AG04449 (cell line): Measurements from ENCODE around the gene PHF21B.

ENCODE experiments used
- CTCF ChIA-PET: fragments of 350-600 bp; formaldehyde crosslinking; extraction: SDS; loops from one replicate; lab custom pipeline; 2021; ENCODE audit warnings: antibody characterized with exemption; lab: Yijun Ruan, JAX
- POLR2A ChIA-PET: fragments of 400-600, 350-600 bp; formaldehyde crosslinking; extraction: SDS; loops from one replicate; lab custom pipeline; 2020; ENCODE audit warnings: antibody characterized with exemption, inconsistent platforms; lab: Yijun Ruan, JAX
- DNase-seq: peaks from one replicate; pipeline ENCODE4 v3.0.0-alpha.2; 2010; ENCODE audit warnings: low read depth, low spot score
- H3K4me3 ChIP-seq: 2 replicates; pipeline ENCODE4 v1.5.1; 2011; ENCODE audit warnings: low read depth, mild to moderate bottlenecking, control low read depth, low read length
- CTCF ChIP-seq: IDR thresholded peaks from one replicate; pipeline ENCODE4 v1.5.1; 2011; ENCODE audit warnings: mild to moderate bottlenecking, moderate library complexity, low read length, control low read depth, inconsistent platforms; ENCODE audit not compliant: insufficient read depth; ENCODE audit errors: missing control alignments

Gene PHF21B

GRCh38 chr22:44842417-44842816 is 167.4 kb downstream of the PHF21B start:
- no peak for DNase-seq
- TF ChIP-seq CTCF: no peak
- H3K4me3 ChIP-seq: no peak overlapping the region
- ChIA-PET CTCF (interaction anchor here (1.5 kb wide), 1 partner anchor 22 kb away, joined by 5 read pairs; no protein-coding TSS in a partner anchor), POLR2A (no interaction called here)

GRCh38 chr22:44840611-44841322 is 169.0 kb downstream of the PHF21B start:
- TF ChIP-seq CTCF: no peak
- ChIA-PET CTCF (interaction anchor here (1.0 to 1.6 kb wide), 2 partner anchors 12 to 20 kb away, joined by 3 to 6 read pairs; no protein-coding TSS in a partner anchor), POLR2A (no interaction called here)
- no peak overlapping the region for H3K4me3 ChIP-seq
- no peak for DNase-seq

GRCh38 chr22:44839721-44840120 is 170.1 kb downstream of the PHF21B start:
- POLR2A ChIA-PET: no interaction called here
- no peak overlapping the region for H3K4me3 ChIP-seq
- no peak for TF ChIP-seq CTCF
- CTCF ChIA-PET: interaction anchor here (1.0 to 1.6 kb wide), 2 partner anchors 11 to 19 kb away, joined by 3 to 6 read pairs; no protein-coding TSS in a partner anchor
- no peak for DNase-seq

- no peak for TF ChIP-seq CTCF
- CTCF ChIA-PET: no interaction called here
- H3K4me3 ChIP-seq: no peak overlapping the region
- POLR2A ChIA-PET: no interaction called here
- no peak for DNase-seq
Observed at GRCh38 chr22:44839061-44839460, 170.7 kb downstream of the PHF21B start.

GRCh38 chr22:44838316-44839016 is 171.3 kb downstream of the PHF21B start:
- POLR2A ChIA-PET: no interaction called here
- no peak for TF ChIP-seq CTCF
- no peak overlapping the region for H3K4me3 ChIP-seq
- DNase-seq: no peak
- CTCF ChIA-PET: no interaction called here

- no peak overlapping the region for H3K4me3 ChIP-seq
- TF ChIP-seq CTCF: no peak
- no peak for DNase-seq
- ChIA-PET CTCF (interaction anchor here (0.6 to 1.3 kb wide), 2 partner anchors 11 to 16 kb away, joined by 3 to 4 read pairs; no protein-coding TSS in a partner anchor), POLR2A (no interaction called here)
Observed at GRCh38 chr22:44837481-44837880, 172.3 kb downstream of the PHF21B start.
